CD14-positive monocyte (primary cell): Measurements from ENCODE around the gene CDC16. TPM values are rescaled to one million over a fixed set of nuclear protein-coding genes. Genes with fewer than 3 reads are reported as not detected.

Experiments used
- DNase-seq, 3 donors: peaks; one replicate each; pipeline ENCODE4 v3.0.0-alpha.2; 2011 to 2022
- H2AFZ ChIP-seq: 2 replicates; pipeline ENCODE4 v1.6.0; 2012; ENCODE audit warnings: mild to moderate bottlenecking, low read depth, low read length, inconsistent platforms; ENCODE audit not compliant: insufficient read depth, poor library complexity, severe bottlenecking
- H3K27ac ChIP-seq, 2 donors: 1 replicate in 1 of 2; 2 replicates in 1 of 2; pipeline ENCODE4 v1.5.1; 2012 to 2013; ENCODE audit warnings: low read length in 2 of 2, control low read depth in 1 of 2, inconsistent platforms in 1 of 2, low read depth in 1 of 2, mild to moderate bottlenecking in 1 of 2
- H3K27me3 ChIP-seq, 2 donors: one replicate each; pipeline versions ENCODE4 v1.6.0 to v1.6.1; 2011 to 2013; ENCODE audit warnings: low read length in 2 of 2; ENCODE audit not compliant: control insufficient read depth in 2 of 2, insufficient read depth in 2 of 2
- H3K36me3 ChIP-seq, 2 donors: replicated peaks in 1 of 2; 1 replicate in 1 of 2; 2 replicates in 1 of 2; pipeline versions ENCODE4 v1.5.1 to v1.6.1; 2012 to 2013; ENCODE audit warnings: low read length in 2 of 2, control low read depth in 1 of 2, inconsistent platforms in 1 of 2, mild to moderate bottlenecking in 1 of 2; ENCODE audit not compliant: insufficient read depth in 2 of 2, control insufficient read depth in 1 of 2
- H3K4me1 ChIP-seq, 2 donors: 1 replicate in 1 of 2; 2 replicates in 1 of 2; pipeline versions ENCODE4 v1.5.1 to v1.6.1; 2012 to 2013; ENCODE audit warnings: low read length in 2 of 2, control low read depth in 1 of 2, inconsistent platforms in 1 of 2, mild to moderate bottlenecking in 1 of 2, moderate library complexity in 1 of 2; ENCODE audit not compliant: insufficient read depth in 2 of 2, control insufficient read depth in 1 of 2
- H3K4me2 ChIP-seq: replicated peaks from 2 replicates; pipeline ENCODE3; 2012; ENCODE audit warnings: low read length, moderate library complexity, mild to moderate bottlenecking; ENCODE audit not compliant: poor library complexity, severe bottlenecking; ENCODE audit errors: extremely low read depth
- H3K4me3 ChIP-seq, 3 experiments: fragments of 200-600 bp in 1 of 3; sonication (generic) in 1 of 3; replicated peaks in 1 of 3; 1 replicate in 2 of 3; 2 replicates in 1 of 3; pipeline ENCODE4 v1.5.1; 2011 to 2013; ENCODE audit warnings: low read length in 3 of 3, mild to moderate bottlenecking in 3 of 3, control low read depth in 2 of 3, low read depth in 2 of 3, inconsistent platforms in 1 of 3, moderate library complexity in 1 of 3
- H3K79me2 ChIP-seq: 2 replicates; pipeline ENCODE4 v1.6.0; 2012; ENCODE audit warnings: mild to moderate bottlenecking, control low read depth, inconsistent platforms, low read length, moderate library complexity; ENCODE audit not compliant: insufficient read depth
- H3K9ac ChIP-seq: 2 replicates; pipeline ENCODE4 v1.6.0; 2017; ENCODE audit warnings: low read length, mild to moderate bottlenecking; ENCODE audit not compliant: insufficient read depth, poor library complexity, severe bottlenecking
- H3K9me3 ChIP-seq, 2 donors: replicated peaks in 1 of 2; 1 replicate in 1 of 2; 2 replicates in 1 of 2; pipeline versions ENCODE4 v1.5.1 to v1.6.1; 2012 to 2013; ENCODE audit warnings: low read length in 2 of 2, control low read depth in 1 of 2; ENCODE audit not compliant: control insufficient read depth in 1 of 2, insufficient read depth in 1 of 2
- H4K20me1 ChIP-seq: 2 replicates; pipeline ENCODE4 v1.6.0; 2012; ENCODE audit warnings: mild to moderate bottlenecking, low read length, control low read depth, moderate library complexity; ENCODE audit not compliant: insufficient read depth
- H3K27ac Mint-ChIP-seq, 7 donors: one replicate each; pipeline ENCODE4 v1.8.0; 2020; ENCODE audit warnings: mild to moderate bottlenecking in 7 of 7, mixed read lengths in 7 of 7, moderate library complexity in 6 of 7, inconsistent platforms in 2 of 7
- H3K27me3 Mint-ChIP-seq, 3 donors: one replicate each; pipeline ENCODE4 v1.8.0; 2021 to 2022; ENCODE audit warnings: low read depth in 3 of 3, mild to moderate bottlenecking in 3 of 3, mixed read lengths in 3 of 3, moderate library complexity in 3 of 3, inconsistent platforms in 1 of 3
- H3K36me3 Mint-ChIP-seq, 2 donors: one replicate each; pipeline ENCODE4 v1.8.0; 2020; ENCODE audit warnings: mixed read lengths in 2 of 2, inconsistent platforms in 1 of 2, mild to moderate bottlenecking in 1 of 2
- H3K4me1 Mint-ChIP-seq: one replicate; pipeline ENCODE4 v1.8.0; 2020; ENCODE audit warnings: mild to moderate bottlenecking, mixed read lengths
- H3K4me3 Mint-ChIP-seq, 2 donors: one replicate each; pipeline ENCODE4 v1.8.0; 2020; ENCODE audit warnings: mild to moderate bottlenecking in 2 of 2, mixed read lengths in 2 of 2, moderate library complexity in 1 of 2
- H3K9me3 Mint-ChIP-seq, 7 donors: one replicate each; pipeline ENCODE4 v1.8.0; 2020 to 2022; ENCODE audit warnings: mixed read lengths in 7 of 7, mild to moderate bottlenecking in 6 of 7, moderate library complexity in 6 of 7, inconsistent platforms in 2 of 7
- WGBS: methylation state at CpG from one replicate; pipeline ENCODE4 v1.1.5; 2013; ENCODE audit warnings: missing lambda C conversion rate; ENCODE audit not compliant: insufficient coverage; 5-methylcytosine and 5-hydroxymethylcytosine counted together
- intact Hi-C, 2 donors: fragments of 100-400 bp; cut with micrococcal nuclease; formaldehyde crosslinking; loops; one replicate each; pipeline versions ENCODE4 v1.15.0 to v1.15.1; 2023
- polyA plus RNA-seq, 3 donors: library from polyadenylated mRNA; depleted of rRNA in 1 of 3; unstranded in 2 of 3; stranded (reverse) in 1 of 3; fragments of 300-500 nt in 2 of 3; fragments of >200 nt in 1 of 3; fragmentation: Illumina TruSeq in 2 of 3; gene quantifications; 1 replicate in 2 of 3; 2 replicates in 1 of 3; pipeline ENCODE4 v1.2.3, GENCODE V29; 2012 to 2021
- TF ChIP-seq, protein P1 (sequence below): fragments of 200-600 bp; IDR thresholded peaks from one replicate; pipeline ENCODE4 v1.8.0; 2022; ENCODE audit warnings: antibody characterized with exemption, mild to moderate bottlenecking

Gene CDC16
- polyA plus RNA-seq, 3 donors: 15.6 to 72.1 (median 21.1) TPM

GRCh38 chr13:114237415-114238112, 2.9 kb downstream of the CDC16 start:
- Histone ChIP-seq H3K4me1 (peaks cover 16 to 21% of the 10 kb centered on the region in 2 donors), H3K27me3 (no peaks in the 10 kb centered on the region), H4K20me1 (peaks cover 9% of the 10 kb centered on the region), H3K79me2 (peaks cover 23% of the 10 kb centered on the region), H3K9ac (no peak overlapping the region), H3K36me3 (peaks cover 59 to 60% of the 10 kb centered on the region in 2 donors), H3K9me3 (no peaks in the 10 kb centered on the region), H3K4me2 (no peak overlapping the region), H2AFZ (no peak overlapping the region), H3K27ac (no peak overlapping the region), H3K4me3 (no peak overlapping the region)
- intact Hi-C loops: no loop called here
- peaks cover 46 to 52% of the 10 kb centered on the region in 2 donors for H3K36me3 Mint-ChIP-seq
- DNase-seq: no peak
- peak overlapping the region in 2 of 7 donors; percentile 6 to 67 for H3K27ac Mint-ChIP-seq
- H3K4me1 Mint-ChIP-seq: peaks cover 15% of the 10 kb centered on the region
- TF ChIP-seq, protein P1, sequence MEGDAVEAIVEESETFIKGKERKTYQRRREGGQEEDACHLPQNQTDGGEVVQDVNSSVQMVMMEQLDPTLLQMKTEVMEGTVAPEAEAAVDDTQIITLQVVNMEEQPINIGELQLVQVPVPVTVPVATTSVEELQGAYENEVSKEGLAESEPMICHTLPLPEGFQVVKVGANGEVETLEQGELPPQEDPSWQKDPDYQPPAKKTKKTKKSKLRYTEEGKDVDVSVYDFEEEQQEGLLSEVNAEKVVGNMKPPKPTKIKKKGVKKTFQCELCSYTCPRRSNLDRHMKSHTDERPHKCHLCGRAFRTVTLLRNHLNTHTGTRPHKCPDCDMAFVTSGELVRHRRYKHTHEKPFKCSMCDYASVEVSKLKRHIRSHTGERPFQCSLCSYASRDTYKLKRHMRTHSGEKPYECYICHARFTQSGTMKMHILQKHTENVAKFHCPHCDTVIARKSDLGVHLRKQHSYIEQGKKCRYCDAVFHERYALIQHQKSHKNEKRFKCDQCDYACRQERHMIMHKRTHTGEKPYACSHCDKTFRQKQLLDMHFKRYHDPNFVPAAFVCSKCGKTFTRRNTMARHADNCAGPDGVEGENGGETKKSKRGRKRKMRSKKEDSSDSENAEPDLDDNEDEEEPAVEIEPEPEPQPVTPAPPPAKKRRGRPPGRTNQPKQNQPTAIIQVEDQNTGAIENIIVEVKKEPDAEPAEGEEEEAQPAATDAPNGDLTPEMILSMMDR: no peak
- H3K27me3 Mint-ChIP-seq: peaks cover under 1 to 4% (median under 1%) of the 10 kb centered on the region in 3 donors
- 91% methylated on average over 5 of the region's 7 CpGs for WGBS
- no peaks in the 10 kb centered on the region for H3K9me3 Mint-ChIP-seq
- H3K4me3 Mint-ChIP-seq: no peak overlapping the region

DNA sequence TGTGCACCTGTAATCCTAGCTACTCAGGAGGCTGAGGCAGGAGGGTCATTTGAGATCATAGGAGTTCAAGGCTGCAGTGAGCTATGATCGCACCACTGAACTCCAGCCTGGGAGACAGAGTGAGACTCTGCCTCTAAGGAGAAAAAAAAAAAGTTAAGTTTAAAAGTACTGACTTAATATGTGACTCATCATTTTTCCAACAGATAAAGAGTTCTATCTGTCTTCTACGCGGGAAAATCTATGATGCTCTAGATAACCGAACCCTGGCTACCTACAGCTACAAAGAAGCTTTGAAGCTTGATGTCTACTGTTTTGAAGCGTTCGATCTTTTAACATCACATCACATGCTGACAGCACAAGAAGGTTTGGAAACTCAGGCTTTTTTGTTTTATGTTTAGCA, 7.2 kb downstream of the CDC16 start:
- no peaks in the 10 kb centered on the region for H4K20me1 ChIP-seq
- Mint-ChIP-seq H3K27ac (no peak overlapping the region), H3K4me1 (no peaks in the 10 kb centered on the region), H3K36me3 (peaks cover 82 to 96% of the 10 kb centered on the region in 2 donors), H3K9me3 (no peaks in the 10 kb centered on the region), H3K27me3 (peaks cover 0 to 2% (median 0%) of the 10 kb centered on the region in 3 donors), H3K4me3 (no peak overlapping the region)
- H3K27me3 ChIP-seq: no peaks in the 10 kb centered on the region
- H3K36me3 ChIP-seq: peaks cover 98 to 100% of the 10 kb centered on the region in 2 donors
- no CpG with 5 or more reads among the region's 6 CpGs for WGBS
- H3K9ac ChIP-seq: no peak overlapping the region
- intact Hi-C loops: no loop called here
- H2AFZ ChIP-seq: no peak overlapping the region
- TF ChIP-seq, protein P1: no peak
- H3K4me1 ChIP-seq: no peaks in the 10 kb centered on the region
- H3K4me3 ChIP-seq: no peak overlapping the region
- no peak overlapping the region for H3K4me2 ChIP-seq
- no peaks in the 10 kb centered on the region for H3K9me3 ChIP-seq
- H3K79me2 ChIP-seq: no peaks in the 10 kb centered on the region
- no peak overlapping the region for H3K27ac ChIP-seq
- no peak for DNase-seq
